ENCODE data around the gene ASXL3. TPM values are rescaled to one million over a fixed set of nuclear protein-coding genes. Genes with fewer than 3 reads are reported as not detected.

ASXL3 gene
- total RNA-seq, 2 donors from 2014 or later, result 2.2 to 7.3 TPM

GRCh38 chr18:33627114-33627513 lies 49.1 kb downstream of the ASXL3 start:
- H3K27me3 ChIP-seq (replicated peaks; ENCODE audit: insufficient read depth), result no peaks in the 10 kb centered on the region
- no peaks in the 10 kb centered on the region for H3K36me3 ChIP-seq
- H3K27ac ChIP-seq, result no peak overlapping the region
- H3K4me1 ChIP-seq (ENCODE audit: control insufficient read depth in 1 of 2, low read depth in 2 of 2), result peaks cover 0 to 8% of the 10 kb centered on the region in 2 donors
- DNase-seq (ENCODE audit: low spot score) (no peak), ATAC-seq (ENCODE audit: insufficient number of reproducible peaks, low FRiP score, low read depth) (no peak)
- TF ChIP-seq CTCF (IDR thresholded peaks at IDR 0.05), result no peak
- no peak overlapping the region for H3K4me3 ChIP-seq
- H3K9me3 ChIP-seq, result no peaks in the 10 kb centered on the region

GRCh38 chr18:33630476-33630875 lies 52.5 kb downstream of the ASXL3 start:
- ATAC-seq (ENCODE audit: insufficient number of reproducible peaks, low FRiP score, low read depth) (no peak), DNase-seq (ENCODE audit: low spot score) (no peak)
- Histone ChIP-seq H3K36me3 (no peaks in the 10 kb centered on the region), H3K4me1 (ENCODE audit: control insufficient read depth in 1 of 2, low read depth in 2 of 2) (peaks cover 0 to 5% of the 10 kb centered on the region in 2 donors), H3K27me3 (replicated peaks; ENCODE audit: insufficient read depth) (no peaks in the 10 kb centered on the region), H3K4me3 (no peak overlapping the region), H3K27ac (no peak overlapping the region), H3K9me3 (no peaks in the 10 kb centered on the region)
- TF ChIP-seq CTCF (IDR thresholded peaks at IDR 0.05), result no peak

GRCh38 chr18:33641141-33641540 lies 63.1 kb downstream of the ASXL3 start:
- Histone ChIP-seq H3K4me3 (no peak overlapping the region), H3K9me3 (peaks cover 2% of the 10 kb centered on the region), H3K36me3 (no peaks in the 10 kb centered on the region), H3K4me1 (ENCODE audit: control insufficient read depth in 1 of 2, low read depth in 2 of 2) (no peaks in the 10 kb centered on the region), H3K27ac (no peak overlapping the region), H3K27me3 (replicated peaks; ENCODE audit: insufficient read depth) (no peaks in the 10 kb centered on the region)
- DNase-seq (ENCODE audit: low spot score) (no peak), ATAC-seq (ENCODE audit: insufficient number of reproducible peaks, low FRiP score, low read depth) (no peak)
- TF ChIP-seq CTCF (IDR thresholded peaks at IDR 0.05), result no peak

- ATAC-seq (ENCODE audit: insufficient number of reproducible peaks, low FRiP score, low read depth) (no peak), DNase-seq (ENCODE audit: low spot score) (no peak)
- H3K4me1 ChIP-seq (ENCODE audit: control insufficient read depth in 1 of 2, low read depth in 2 of 2), result no peaks in the 10 kb centered on the region
- H3K9me3 ChIP-seq, result peaks cover 2% of the 10 kb centered on the region
- no peak for TF ChIP-seq CTCF (IDR thresholded peaks at IDR 0.05)
- no peaks in the 10 kb centered on the region for H3K36me3 ChIP-seq
- no peaks in the 10 kb centered on the region for H3K27me3 ChIP-seq (replicated peaks; ENCODE audit: insufficient read depth)
- H3K27ac ChIP-seq, result no peak overlapping the region
- no peak overlapping the region for H3K4me3 ChIP-seq
These were observed 66.5 kb downstream of the ASXL3 start for GRCh38 chr18:33644494-33644893.

GRCh38 chr18:33647365-33647764 lies 69.3 kb downstream of the ASXL3 start:
- no peak for TF ChIP-seq CTCF (IDR thresholded peaks at IDR 0.05)
- Histone ChIP-seq H3K4me1 (ENCODE audit: control insufficient read depth in 1 of 2, low read depth in 2 of 2) (no peaks in the 10 kb centered on the region), H3K36me3 (no peaks in the 10 kb centered on the region), H3K27me3 (replicated peaks; ENCODE audit: insufficient read depth) (no peaks in the 10 kb centered on the region), H3K27ac (no peak overlapping the region), H3K9me3 (peaks cover under 1% of the 10 kb centered on the region), H3K4me3 (no peak overlapping the region)
- no peak for ATAC-seq (ENCODE audit: insufficient number of reproducible peaks, low FRiP score, low read depth)
- DNase-seq (ENCODE audit: low spot score), result no peak
